ENCODE results near the gene ZNF362.

- TF ChIP-seq ZNF274 (IDR thresholded peaks at IDR 0.05; ENCODE audit: low read length), result no peak
- no peak for TF ChIP-seq ZNF274 (tag by site-specific recombination; IDR thresholded peaks at IDR 0.05; ENCODE audit: borderline replicate concordance)
- no peak for TF ChIP-seq PRDM1 (tag by site-specific recombination; IDR thresholded peaks at IDR 0.05)
- TF ChIP-seq CTCF (tag by site-specific recombination; IDR thresholded peaks at IDR 0.05), result no peak
- TF ChIP-seq YY1 (tag by site-specific recombination; IDR thresholded peaks at IDR 0.05), result no peak
- no peak for TF ChIP-seq ZFP37 (tag by site-specific recombination; IDR thresholded peaks at IDR 0.05)
- TF ChIP-seq ZNF10 (tag by site-specific recombination; IDR thresholded peaks at IDR 0.05), result no peak
Measured at GRCh38 chr1:33244143-33244808, 12.0 kb upstream of the ZNF362 start.

Measured in HEK293 (cell line).